ENCODE results near the gene PDC. TPM values are rescaled to one million over a fixed set of nuclear protein-coding genes. Genes with fewer than 3 reads are reported as not detected.

The PDC gene
- total RNA-seq, 1 donor from 2014 or later: not detected

- H3K36me3 Mint-ChIP-seq (ENCODE audit: low read depth, unreplicated experiment): no peaks in the 10 kb centered on the region
- no peak for TF ChIP-seq CTCF (IDR thresholded peaks at IDR 0.05; ENCODE audit: unreplicated experiment)
- H3K27me3 Mint-ChIP-seq (ENCODE audit: unreplicated experiment): no peaks in the 10 kb centered on the region
- H3K4me1 Mint-ChIP-seq (ENCODE audit: unreplicated experiment): no peaks in the 10 kb centered on the region
- no peak overlapping the region for H3K27ac Mint-ChIP-seq (ENCODE audit: unreplicated experiment)
- no peaks in the 10 kb centered on the region for H3K9me3 Mint-ChIP-seq (ENCODE audit: unreplicated experiment)
- DNase-seq (ENCODE audit: low spot score): no peak
- no peak overlapping the region for H3K4me3 Mint-ChIP-seq (ENCODE audit: unreplicated experiment)
Measured at GRCh38 chr1:186424539-186424938, 36.4 kb downstream of the PDC start.

GRCh38 chr1:186421446-186421845 lies 39.5 kb downstream of the PDC start:
- H3K27ac Mint-ChIP-seq (ENCODE audit: unreplicated experiment): no peak overlapping the region

GRCh38 chr1:186420923-186421322 lies 40.0 kb downstream of the PDC start:
- Mint-ChIP-seq H3K27ac (ENCODE audit: unreplicated experiment) (no peak overlapping the region), H3K9me3 (ENCODE audit: unreplicated experiment) (no peaks in the 10 kb centered on the region), H3K4me1 (ENCODE audit: unreplicated experiment) (no peaks in the 10 kb centered on the region), H3K36me3 (ENCODE audit: low read depth, unreplicated experiment) (peaks cover 4% of the 10 kb centered on the region), H3K27me3 (ENCODE audit: unreplicated experiment) (no peaks in the 10 kb centered on the region), H3K4me3 (ENCODE audit: unreplicated experiment) (no peak overlapping the region)
- DNase-seq (ENCODE audit: low spot score): no peak
- no peak for TF ChIP-seq CTCF (IDR thresholded peaks at IDR 0.05; ENCODE audit: unreplicated experiment)

More at GRCh38 chr1:186421446-186421845, 39.5 kb downstream of the PDC start:
- Mint-ChIP-seq H3K36me3 (ENCODE audit: low read depth, unreplicated experiment) (peaks cover 4% of the 10 kb centered on the region), H3K9me3 (ENCODE audit: unreplicated experiment) (no peaks in the 10 kb centered on the region), H3K4me1 (ENCODE audit: unreplicated experiment) (no peaks in the 10 kb centered on the region), H3K27me3 (ENCODE audit: unreplicated experiment) (no peaks in the 10 kb centered on the region), H3K4me3 (ENCODE audit: unreplicated experiment) (no peak overlapping the region)
- no peak for TF ChIP-seq CTCF (IDR thresholded peaks at IDR 0.05; ENCODE audit: unreplicated experiment)
- no peak for DNase-seq (ENCODE audit: low spot score)

GRCh38 chr1:186420311-186420710 lies 40.6 kb downstream of the PDC start:
- Mint-ChIP-seq H3K27me3 (ENCODE audit: unreplicated experiment) (no peaks in the 10 kb centered on the region), H3K36me3 (ENCODE audit: low read depth, unreplicated experiment) (peaks cover 4% of the 10 kb centered on the region), H3K27ac (ENCODE audit: unreplicated experiment) (no peak overlapping the region), H3K4me1 (ENCODE audit: unreplicated experiment) (no peaks in the 10 kb centered on the region), H3K9me3 (ENCODE audit: unreplicated experiment) (no peaks in the 10 kb centered on the region), H3K4me3 (ENCODE audit: unreplicated experiment) (no peak overlapping the region)
- TF ChIP-seq CTCF (IDR thresholded peaks at IDR 0.05; ENCODE audit: unreplicated experiment): no peak
- DNase-seq (ENCODE audit: low spot score): no peak

- no peak for DNase-seq (ENCODE audit: low spot score)
- H3K36me3 Mint-ChIP-seq (ENCODE audit: low read depth, unreplicated experiment): peaks cover 4% of the 10 kb centered on the region
- no peaks in the 10 kb centered on the region for H3K9me3 Mint-ChIP-seq (ENCODE audit: unreplicated experiment)
- no peaks in the 10 kb centered on the region for H3K27me3 Mint-ChIP-seq (ENCODE audit: unreplicated experiment)
- no peak for TF ChIP-seq CTCF (IDR thresholded peaks at IDR 0.05; ENCODE audit: unreplicated experiment)
- no peak overlapping the region for H3K27ac Mint-ChIP-seq (ENCODE audit: unreplicated experiment)
- H3K4me1 Mint-ChIP-seq (ENCODE audit: unreplicated experiment): no peaks in the 10 kb centered on the region
- no peak overlapping the region for H3K4me3 Mint-ChIP-seq (ENCODE audit: unreplicated experiment)
Measured at GRCh38 chr1:186418503-186418902, 42.4 kb downstream of the PDC start.

All from endothelial cell (in vitro differentiated cells).